ENCODE data around the gene GJD3.

Gene GJD3

GRCh38 chr17:40338941-40339649 is 25.4 kb downstream of the GJD3 start:
- DNase-seq, result no peak

- no peak for DNase-seq
These were observed 26.5 kb downstream of the GJD3 start for GRCh38 chr17:40338058-40338457.

DNA sequence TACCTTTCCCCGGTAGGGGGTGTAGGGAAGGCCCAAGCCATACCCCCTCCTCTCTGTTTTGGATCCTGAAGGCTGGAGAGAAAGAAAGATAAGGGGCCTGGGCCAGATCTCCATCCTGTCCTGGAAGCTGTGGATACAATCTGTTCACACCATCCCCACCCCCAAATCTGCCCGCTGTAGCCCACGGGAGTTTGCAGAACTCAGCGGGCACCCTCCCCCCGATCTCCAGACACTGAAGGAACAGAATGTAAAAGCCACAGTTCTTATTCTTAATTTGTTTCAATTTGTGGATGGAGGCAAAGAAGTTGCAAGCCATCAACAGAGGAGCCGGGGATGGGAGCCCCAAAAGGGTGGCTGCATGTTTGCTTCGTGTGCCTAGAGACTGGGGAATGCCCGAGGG is 27.2 kb downstream of the GJD3 start:
- no peak for DNase-seq

DNA sequence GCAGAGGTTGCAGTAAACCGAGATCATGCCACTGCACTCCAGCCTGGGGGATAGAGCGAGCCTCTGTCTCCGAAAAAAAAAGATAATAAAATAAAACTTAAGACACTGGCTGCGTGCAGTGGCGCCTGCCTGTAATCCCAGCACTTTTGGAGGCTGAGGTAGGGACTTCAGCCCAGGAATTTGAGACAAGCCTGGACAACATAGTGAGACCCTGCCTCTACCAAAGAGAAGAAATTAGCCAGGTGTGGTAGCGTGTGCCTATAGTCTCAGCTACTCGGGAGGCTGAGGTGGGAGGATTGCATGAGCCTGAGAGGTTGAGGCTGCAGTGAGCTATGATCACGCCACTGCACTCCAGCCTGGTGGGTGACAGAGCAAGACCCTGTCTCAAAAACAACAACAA is 28.9 kb downstream of the GJD3 start:
- DNase-seq, result no peak

DNA sequence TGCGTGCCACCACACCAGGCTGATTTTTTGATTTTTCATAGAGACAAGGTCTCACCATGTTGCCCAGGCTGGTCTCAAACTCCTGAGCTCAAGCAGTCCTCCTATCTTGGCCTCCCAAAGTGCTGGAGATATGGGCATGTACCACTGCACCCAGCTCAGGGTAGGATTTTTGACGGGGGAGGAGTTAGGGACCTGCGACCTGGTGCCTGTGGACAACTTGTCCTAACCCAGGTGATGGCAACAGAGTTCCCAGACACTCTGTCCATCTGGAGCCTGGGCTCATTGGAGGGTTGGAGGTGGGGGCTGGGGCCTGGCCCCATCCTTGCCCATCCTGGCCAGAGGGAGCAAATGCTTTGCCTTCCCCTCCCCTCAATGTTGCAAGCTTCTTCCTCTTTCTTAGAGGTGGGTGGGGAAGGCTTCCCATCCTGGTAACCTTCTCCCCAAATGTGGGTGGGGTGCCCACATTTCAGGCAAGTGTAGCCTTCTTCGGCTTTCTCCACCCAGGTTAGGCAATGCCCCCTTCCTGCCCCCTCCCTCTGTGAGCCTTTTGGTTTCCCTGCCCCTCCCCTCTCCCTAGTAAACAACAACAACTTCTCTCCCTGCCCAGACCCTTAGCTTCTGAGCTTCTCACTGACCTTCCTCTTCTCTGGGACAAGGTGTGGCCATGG is 30.6 kb downstream of the GJD3 start:
- no peak for DNase-seq

- no peak for DNase-seq
These were observed 32.5 kb downstream of the GJD3 start for GRCh38 chr17:40331743-40332641.

GRCh38 chr17:40330850-40331470 is 33.6 kb downstream of the GJD3 start:
- DNase-seq, result no peak

DNA sequence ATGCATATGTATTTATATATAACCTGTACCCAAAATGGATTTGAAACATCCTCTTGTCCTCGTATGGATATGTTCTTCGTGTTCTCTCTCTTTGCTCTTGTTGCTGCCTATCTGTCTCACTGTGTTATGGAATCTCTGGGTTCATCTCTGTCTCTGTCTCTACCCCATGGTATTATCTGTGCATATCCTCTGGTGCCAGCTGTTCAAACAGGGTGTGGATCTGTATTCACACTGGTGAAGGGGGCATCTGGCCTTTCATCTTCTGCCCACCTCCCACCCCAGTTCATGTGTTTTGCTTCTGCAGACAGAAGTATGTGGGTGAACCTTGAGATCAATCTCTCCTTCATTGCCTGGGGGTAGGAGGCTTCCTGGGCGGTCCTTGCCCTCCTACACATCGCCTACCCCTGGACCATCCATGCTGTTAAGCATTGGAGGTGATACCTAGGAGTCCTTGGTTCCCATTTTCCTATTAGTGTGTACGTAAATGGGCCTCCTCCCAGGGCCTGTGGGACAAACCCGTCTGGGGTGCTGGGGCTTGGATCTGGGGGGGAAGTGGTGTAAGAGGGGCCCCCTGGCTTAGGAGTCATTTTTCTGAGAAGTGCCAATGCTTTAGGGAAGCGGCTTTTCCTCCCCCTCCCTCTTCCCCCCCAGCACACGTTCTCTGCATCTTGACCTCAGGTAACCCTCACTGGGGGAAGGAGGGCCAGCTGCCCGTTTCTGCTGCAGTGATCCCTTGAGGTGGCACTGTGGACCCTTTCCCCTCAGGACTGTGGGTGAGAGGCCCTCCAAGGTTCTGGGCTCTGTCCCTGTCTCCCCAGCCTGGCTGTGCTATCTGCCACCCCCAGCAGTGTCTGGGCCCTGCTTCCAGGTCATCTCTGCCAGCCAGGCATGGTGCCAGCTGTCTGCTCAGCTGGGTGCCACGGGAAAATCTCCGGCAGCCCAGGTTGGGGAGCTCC is 34.4 kb downstream of the GJD3 start:
- DNase-seq, result no peak

- DNase-seq, result no peak
These were observed 36.2 kb downstream of the GJD3 start for GRCh38 chr17:40328386-40328766.

- no peak for DNase-seq
These were observed 36.7 kb downstream of the GJD3 start for GRCh38 chr17:40327735-40328385.

DNA sequence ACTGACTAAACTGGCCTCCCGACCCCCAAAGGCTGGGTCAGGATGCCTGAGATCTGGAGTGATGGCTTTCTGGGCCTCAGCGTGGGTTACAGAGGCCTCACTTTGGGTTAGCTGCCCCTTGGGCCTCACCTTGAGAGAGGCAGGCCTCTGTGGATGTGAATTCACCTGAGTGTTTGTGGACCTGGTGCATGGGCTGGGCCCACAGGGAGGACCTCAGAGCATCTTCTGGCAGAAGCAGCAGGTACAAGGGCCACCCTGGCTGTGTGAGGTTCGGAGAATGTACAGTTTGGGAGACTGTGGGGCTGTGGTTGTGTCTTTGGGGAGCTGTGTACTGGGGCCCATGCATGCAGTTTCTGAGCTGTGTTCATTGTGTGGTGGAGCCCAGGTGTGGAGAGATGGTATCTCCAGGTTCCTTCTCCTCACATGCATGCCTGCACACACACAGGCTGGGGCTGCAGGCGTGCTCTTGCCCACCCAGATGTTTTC is 37.2 kb downstream of the GJD3 start:
- DNase-seq, result no peak

DNA sequence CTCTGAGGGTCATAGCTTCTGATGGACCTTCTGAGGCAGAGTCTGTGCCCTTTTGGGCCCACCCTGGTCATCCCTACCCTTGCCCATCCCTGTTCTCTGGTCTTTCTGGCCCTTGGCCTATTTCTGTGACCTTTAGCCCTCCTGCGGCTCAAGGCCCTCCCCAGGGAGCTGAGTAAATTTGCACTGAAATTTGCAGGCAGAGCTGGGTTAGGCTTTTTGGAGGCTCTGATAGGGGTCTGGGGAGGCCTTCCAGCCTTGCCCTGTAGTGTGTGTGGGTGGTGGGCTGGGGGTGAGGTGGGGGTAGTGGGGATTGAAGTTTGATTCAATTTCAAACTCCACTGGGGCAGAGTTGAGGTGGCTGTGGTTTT is 37.7 kb downstream of the GJD3 start:
- no peak for DNase-seq

- DNase-seq, result no peak
These were observed 38.3 kb downstream of the GJD3 start for GRCh38 chr17:40326014-40326831.

DNA sequence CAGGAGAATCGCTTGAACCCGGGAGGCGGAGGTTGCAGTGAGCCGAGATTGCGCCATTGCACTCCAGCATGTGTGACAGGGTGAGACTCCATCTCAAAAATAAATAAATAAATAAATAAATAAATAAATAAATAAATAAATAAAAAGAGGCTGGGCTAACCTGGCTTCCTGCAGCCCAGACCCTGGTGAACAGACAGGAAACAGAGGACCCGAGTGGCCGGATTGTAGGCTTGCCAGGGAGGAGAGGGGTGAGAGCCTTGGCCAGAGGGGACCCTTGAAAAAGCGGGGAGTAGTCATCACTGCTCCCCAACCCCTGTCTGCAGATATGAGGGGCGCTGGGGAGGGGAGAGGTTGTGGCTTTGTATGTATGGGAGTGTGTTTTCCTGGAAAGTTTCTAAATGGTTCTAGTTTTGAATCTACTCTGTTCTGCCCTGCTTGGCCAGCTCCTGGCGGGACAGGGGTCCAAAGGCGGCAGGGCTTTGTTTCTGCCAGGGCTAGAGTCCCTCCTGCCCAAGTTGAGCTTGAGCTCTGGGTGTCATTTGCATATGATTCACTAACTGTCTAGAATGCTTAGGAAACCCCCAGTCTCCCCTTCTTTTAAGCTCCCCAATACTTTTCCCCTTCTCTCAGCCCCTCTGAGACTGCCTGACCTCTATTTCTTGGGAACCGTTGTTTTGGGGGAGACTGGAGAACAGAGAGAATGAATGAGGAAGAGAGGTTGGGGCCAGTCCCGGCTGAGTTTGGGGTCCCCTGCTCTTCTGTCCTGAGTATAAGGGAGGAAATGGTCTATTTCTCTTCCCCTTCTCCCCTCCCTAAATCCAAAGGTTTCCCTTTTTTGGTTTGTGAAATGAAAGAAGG is 39.2 kb downstream of the GJD3 start:
- no peak for DNase-seq

DNA sequence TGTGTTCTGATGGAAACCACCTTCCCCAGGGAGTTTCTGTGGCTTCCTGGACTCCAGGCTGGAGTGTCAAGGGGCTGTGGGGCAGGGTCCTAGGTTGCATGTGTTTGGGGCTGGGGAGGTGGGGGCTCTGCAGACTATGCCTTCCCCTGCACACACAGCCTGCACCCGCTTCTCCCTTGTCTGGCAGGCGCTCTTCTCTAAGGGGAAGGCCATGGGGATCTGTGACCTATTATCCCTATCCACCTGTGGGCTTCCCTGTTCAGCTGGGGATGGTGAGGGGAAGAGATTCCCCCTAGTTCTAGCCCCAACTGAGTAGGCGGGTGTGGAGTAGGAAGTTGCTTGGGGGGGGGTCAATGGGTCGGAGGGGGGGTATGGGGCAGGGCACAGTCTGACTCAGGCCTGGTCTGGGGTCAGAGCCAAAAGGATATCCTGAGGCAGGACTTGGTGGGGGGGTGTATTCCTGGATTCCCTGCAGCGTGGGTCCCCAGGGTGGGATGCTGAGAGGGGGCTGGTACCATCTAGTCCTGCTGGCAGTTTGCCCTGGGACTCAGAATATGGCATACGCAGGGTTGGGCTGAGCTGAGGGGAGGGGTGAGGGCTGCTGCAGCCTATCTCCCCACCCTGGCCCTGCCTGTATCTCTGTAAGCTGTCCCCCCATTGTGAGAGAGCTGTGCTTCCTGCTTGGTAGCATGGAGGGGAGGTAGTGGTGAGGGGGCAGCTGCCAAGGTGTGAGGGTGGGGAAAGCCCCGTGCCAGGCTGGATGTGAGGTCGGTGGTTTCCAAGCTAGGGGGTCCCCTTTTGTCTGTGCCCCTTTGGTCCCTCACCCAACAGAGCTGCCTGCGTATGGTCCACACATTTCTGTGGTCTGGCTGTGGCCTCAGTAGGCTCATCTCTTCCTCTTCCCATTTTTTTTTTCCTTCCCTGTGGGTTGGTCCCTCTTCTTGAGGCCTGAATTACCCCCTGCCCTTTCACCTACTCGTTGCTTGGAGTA is 40.9 kb downstream of the GJD3 start:
- DNase-seq, result no peak

GRCh38 chr17:40322358-40323315 is 41.9 kb downstream of the GJD3 start:
- DNase-seq, result peak; percentile 12

- no peak for DNase-seq
These were observed 42.6 kb downstream of the GJD3 start for GRCh38 chr17:40321961-40322357.

Measured in NCI-H146 (cell line).